ENCODE data around the gene PRMT9.

The PRMT9 gene

DNA sequence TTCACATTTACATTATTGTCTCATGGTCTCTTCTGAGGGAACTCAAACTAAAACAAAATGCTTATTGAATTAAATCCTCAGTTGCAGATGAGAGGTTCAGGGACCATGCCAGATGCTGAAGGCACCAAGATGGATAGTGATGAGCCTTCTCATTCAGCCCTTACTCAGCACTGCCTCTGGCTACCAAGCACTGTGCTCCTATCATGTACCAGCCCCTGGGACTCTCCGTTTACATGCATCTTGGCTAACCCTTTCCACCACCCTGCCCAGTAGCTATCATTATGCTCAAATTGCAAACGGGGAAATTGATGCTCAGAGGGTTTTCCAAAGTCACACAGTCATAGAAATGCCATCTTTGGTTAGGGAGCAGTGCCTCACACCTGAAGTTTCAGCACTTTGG, 89.4 kb downstream of the PRMT9 start:
- TF ChIP-seq, protein P1, sequence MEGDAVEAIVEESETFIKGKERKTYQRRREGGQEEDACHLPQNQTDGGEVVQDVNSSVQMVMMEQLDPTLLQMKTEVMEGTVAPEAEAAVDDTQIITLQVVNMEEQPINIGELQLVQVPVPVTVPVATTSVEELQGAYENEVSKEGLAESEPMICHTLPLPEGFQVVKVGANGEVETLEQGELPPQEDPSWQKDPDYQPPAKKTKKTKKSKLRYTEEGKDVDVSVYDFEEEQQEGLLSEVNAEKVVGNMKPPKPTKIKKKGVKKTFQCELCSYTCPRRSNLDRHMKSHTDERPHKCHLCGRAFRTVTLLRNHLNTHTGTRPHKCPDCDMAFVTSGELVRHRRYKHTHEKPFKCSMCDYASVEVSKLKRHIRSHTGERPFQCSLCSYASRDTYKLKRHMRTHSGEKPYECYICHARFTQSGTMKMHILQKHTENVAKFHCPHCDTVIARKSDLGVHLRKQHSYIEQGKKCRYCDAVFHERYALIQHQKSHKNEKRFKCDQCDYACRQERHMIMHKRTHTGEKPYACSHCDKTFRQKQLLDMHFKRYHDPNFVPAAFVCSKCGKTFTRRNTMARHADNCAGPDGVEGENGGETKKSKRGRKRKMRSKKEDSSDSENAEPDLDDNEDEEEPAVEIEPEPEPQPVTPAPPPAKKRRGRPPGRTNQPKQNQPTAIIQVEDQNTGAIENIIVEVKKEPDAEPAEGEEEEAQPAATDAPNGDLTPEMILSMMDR (IDR thresholded peaks at IDR 0.05): no peak
- H3K4me3 ChIP-seq: no peak overlapping the region
- no peak overlapping the region for H3K27ac ChIP-seq
- DNase-seq (ENCODE audit: low spot score): no peak

DNA sequence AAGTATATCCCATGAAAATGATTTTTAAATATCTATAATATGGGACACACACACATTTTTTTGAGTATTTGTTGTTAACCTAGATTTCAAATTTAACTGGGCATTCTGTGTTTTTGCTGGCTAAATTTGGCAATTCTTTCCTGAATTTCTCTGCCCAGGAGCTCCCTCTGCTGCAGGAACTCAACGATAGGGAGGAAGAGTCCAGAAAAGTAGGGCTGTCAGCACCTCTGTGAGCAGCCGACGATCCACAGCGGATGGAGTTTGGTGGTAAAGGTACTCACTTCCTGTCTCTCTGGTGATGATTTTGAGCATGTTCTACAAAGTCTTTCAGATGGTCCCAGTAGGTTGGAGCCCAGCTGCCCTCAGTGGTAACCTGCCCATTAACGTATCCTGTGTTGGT, 89.9 kb downstream of the PRMT9 start:
- TF ChIP-seq, protein P1 (IDR thresholded peaks at IDR 0.05): no peak
- no peak for DNase-seq (ENCODE audit: low spot score)
- Histone ChIP-seq H3K4me3 (no peak overlapping the region), H3K27ac (no peak overlapping the region)

DNA sequence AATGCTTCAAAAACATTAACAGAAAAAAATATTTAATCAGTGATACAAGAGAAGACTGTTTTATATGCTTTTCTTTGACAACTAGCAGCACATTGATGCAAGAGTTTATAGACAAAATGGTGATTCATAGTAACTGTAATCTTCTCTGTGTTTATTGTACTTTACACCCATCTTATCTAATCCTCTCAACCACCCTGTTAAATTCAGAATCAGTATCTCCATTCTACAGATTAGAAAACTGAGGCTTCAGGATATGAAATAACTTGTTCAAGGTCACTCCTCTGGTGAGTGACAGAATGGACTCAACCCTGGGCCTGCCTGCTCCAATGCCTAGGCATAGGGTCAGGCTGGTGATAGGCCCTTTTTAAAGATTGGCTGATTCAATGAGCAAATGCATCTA, 92.9 kb downstream of the PRMT9 start:
- H3K27ac ChIP-seq: no peak overlapping the region
- DNase-seq (ENCODE audit: low spot score): no peak
- no peak overlapping the region for H3K4me3 ChIP-seq
- TF ChIP-seq, protein P1 (IDR thresholded peaks at IDR 0.05): no peak

DNA sequence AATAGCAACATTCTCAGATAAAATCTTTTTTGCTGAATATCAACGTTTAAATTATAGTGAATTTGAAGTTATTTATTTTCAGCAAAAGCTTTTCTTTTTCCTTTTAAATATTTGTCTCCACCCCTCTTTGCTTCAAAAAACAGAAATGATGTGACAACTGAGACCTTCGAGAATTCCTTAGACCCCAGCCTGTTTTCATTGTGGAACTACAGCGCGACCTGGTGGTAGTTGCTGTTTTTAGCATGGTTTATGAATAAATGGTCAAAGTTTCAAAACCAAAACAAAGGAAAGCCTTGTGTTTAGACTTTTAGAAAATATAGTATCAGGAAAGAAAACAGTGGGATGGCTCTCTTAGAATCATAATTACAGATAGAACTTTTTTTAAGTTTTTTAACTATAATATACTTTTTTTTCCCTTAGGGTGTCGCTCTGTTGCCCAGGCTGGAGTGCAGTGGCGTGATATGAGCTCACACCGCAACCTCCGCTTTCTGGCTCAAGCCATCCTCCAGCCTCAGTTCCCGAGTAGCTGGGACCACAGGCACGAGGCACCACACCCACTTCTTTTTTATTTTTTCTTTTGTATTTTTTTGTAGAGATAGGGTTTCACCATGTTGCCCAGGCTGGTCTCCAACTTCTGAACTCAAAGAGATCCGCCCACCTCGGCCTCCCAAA, 93.6 kb downstream of the PRMT9 start:
- no peak overlapping the region for H3K27ac ChIP-seq
- TF ChIP-seq, protein P1 (IDR thresholded peaks at IDR 0.05): peak; percentile 54
- H3K4me3 ChIP-seq: no peak overlapping the region
- DNase-seq (ENCODE audit: low spot score): no peak

DNA sequence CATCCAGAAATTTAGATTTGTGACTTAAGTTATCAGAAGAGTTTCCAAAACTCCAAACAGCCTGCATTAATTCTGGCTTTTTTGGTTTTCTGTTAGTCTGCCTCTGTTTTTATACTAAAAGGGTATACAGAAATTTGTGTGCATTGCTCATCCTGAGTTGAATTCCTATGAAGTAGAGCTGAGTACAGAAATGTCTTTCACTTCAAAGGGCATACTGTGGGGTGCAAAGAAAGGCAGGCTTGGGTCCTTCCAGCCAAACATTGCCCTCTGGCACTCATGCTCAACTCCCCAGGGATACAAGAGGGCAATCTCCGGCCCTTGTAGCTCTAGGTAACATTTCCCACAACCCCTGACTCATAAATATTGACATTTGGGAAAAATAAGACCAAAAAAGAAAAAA, 94.4 kb downstream of the PRMT9 start:
- no peak for DNase-seq (ENCODE audit: low spot score)
- no peak overlapping the region for H3K27ac ChIP-seq
- H3K4me3 ChIP-seq: no peak overlapping the region
- TF ChIP-seq, protein P1 (IDR thresholded peaks at IDR 0.05): no peak
